ENCODE data around the gene BMP2K.
"Not testable (repeated sequence)": the region's sequence is repeated elsewhere in the genome, so short reads cannot be mapped to it uniquely, and the experiment has no call there.

Gene BMP2K

DNA sequence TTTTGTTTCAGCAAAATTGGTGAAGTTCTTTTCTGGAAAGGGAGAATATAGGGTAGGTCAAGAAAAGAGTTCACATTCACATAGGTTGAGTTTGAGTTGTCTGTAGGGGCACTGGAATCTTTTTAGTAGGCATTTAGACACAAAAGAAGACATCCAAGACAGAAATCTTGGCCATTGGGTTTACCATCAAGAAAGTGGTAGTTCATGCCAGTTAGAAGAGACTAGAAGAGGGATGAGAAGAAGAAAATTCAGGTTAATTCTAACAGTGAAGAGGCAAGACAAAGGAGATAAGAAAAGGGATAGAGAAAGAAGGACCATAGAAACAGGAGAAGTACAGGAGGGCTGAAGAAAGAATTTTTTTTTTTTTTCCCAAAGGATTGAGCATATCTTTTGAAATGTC, 123.2 kb downstream of the BMP2K start:
- in situ Hi-C loops (cut with HindIII; ENCODE audit: low pct_ligation_motif_present, low pct_unique_long_range_greater_than_20kb, low sequenced_read_pairs), result no loop called here
- DNase-seq, result no peak

DNA sequence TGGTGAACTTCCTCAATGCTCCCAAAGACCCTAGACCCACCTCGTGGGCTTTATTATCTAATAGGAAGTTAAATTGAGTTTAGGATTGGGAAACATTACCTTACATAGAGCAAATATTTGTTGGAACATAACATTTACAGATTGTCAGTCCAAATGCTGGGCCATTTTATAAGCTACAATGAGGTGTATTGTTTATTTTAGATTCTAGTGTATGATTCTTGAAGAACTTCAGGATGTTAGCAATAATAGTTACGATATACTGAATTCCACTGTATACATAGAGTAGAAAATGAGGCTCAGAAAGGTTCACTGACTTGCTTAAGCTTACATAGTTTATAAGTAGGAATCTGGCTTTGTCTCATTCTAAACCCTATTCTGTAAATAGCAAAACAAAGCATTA, 125.7 kb downstream of the BMP2K start:
- no peak for DNase-seq
- in situ Hi-C loops (cut with HindIII; ENCODE audit: low pct_ligation_motif_present, low pct_unique_long_range_greater_than_20kb, low sequenced_read_pairs), result no loop called here

DNA sequence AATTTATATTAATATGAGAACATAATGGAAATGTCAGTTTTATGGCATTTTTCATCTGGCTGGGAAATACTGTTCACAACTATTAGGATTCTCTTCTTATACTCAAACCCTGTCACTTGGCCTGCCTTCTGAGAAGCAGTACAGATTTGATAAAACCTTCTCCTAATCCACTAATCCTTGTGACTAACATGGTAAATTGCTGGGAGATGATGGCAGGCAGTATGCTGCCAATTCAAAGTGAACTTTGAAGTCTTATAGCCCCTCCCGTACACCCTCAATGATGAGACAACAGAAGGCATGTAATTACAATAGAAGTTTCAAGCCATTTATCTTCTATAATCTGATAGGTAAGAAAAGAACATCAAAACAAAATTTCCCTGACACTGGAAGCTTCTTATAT, 126.1 kb downstream of the BMP2K start:
- in situ Hi-C loops (cut with HindIII; ENCODE audit: low pct_ligation_motif_present, low pct_unique_long_range_greater_than_20kb, low sequenced_read_pairs), result no loop called here
- DNase-seq, result no peak

DNA sequence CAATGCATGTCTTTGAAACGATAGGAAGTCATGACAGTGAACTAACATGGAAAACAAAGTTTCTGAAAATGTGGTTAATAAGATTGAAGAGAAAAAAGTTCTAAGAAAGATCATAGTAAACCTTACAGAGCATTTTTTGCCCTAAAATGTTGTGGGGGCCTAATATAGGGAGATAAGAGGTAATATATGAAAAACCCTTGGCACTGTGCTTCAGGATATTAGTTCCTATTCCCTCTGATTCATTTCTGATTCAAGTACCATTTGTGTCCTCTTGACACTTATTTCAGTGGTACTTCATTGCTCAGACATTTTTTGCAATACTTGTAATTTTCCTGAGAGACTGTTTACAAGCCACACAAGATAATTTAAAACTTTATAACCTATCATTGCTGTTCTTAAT, 128.0 kb downstream of the BMP2K start:
- DNase-seq, result no peak
- in situ Hi-C loops (cut with HindIII; ENCODE audit: low pct_ligation_motif_present, low pct_unique_long_range_greater_than_20kb, low sequenced_read_pairs), result no loop called here

DNA sequence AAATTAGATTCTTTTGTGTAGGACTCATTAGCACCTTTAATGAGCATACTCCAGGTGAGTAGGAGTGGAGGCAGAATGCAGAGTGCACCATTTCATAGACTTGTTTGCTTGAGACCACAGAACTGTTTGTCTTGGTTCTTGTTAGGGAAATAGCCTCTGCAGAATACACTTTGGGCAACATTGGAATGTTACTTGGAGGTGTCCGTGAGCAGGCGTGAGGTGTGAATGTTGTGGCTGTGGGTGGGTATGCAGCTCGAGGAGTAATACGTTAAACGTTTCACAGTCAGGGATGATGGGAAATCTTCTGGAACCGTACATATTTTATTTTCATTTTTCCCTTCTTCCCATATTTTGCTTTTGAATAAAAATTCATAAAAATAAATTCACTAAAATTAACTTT, 131.5 kb downstream of the BMP2K start:
- no peak for DNase-seq
- in situ Hi-C loops (cut with HindIII; ENCODE audit: low pct_ligation_motif_present, low pct_unique_long_range_greater_than_20kb, low sequenced_read_pairs), result no loop called here

DNA sequence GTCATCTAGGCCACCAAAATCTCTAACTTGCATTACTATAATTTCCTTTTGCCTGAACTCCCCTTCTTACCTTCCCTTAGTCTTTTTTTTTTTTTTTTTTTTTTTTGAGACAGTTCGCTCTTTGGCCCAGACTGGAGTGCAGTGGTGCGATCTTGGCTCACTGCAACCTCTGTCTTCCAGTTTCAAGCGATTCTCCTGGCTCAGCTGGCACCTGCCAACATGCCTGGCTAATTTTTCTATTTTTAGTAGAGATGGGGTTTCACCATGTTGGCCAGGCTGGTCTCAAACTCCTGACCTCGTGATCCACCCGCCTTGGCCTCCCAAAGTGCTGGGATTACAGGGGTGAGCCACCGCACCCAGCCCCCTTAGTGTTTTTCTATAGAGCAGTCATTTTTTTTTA, 132.8 kb downstream of the BMP2K start:
- in situ Hi-C loops (cut with HindIII; ENCODE audit: low pct_ligation_motif_present, low pct_unique_long_range_greater_than_20kb, low sequenced_read_pairs), result not testable (repeated sequence)

DNA sequence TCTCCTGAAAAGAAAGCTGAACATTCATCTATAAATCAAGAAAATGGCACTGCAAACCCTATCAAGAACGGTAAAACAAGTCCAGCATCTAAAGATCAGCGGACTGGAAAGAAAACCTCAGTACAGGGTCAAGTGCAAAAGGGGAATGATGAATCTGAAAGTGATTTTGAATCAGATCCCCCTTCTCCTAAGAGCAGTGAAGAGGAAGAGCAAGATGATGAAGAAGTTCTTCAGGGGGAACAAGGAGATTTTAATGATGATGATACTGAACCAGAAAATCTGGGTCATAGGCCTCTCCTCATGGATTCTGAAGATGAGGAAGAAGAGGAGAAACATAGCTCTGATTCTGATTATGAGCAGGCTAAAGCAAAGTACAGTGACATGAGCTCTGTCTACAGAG, 134.5 kb downstream of the BMP2K start:
- in situ Hi-C loops (cut with HindIII; ENCODE audit: low pct_ligation_motif_present, low pct_unique_long_range_greater_than_20kb, low sequenced_read_pairs), result no loop called here
- no peak for DNase-seq

More for the DNA sequence above, 132.8 kb downstream of the BMP2K start:
- not testable (repeated sequence) for DNase-seq

DNA sequence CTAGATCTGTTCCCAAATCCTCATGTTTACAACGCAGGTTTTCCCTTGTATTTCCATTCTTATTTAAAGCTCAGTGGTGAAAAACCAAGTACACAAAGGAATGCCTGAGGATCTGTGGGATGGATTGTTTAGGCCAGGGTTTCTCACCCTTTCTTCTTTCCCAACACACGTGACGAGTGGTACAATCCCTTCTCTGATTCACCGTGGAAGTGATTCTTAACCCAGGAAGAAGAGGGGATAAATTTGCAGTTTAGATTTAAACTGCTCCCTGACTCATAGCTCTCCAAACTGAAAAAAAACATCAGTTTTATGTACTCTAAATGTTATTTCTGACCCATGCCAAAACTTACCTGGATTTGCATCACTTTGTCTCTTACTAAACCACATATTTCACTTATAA, 146.1 kb downstream of the BMP2K start:
- in situ Hi-C loops (cut with HindIII; ENCODE audit: low pct_ligation_motif_present, low pct_unique_long_range_greater_than_20kb, low sequenced_read_pairs), result no loop called here
- DNase-seq, result no peak

DNA sequence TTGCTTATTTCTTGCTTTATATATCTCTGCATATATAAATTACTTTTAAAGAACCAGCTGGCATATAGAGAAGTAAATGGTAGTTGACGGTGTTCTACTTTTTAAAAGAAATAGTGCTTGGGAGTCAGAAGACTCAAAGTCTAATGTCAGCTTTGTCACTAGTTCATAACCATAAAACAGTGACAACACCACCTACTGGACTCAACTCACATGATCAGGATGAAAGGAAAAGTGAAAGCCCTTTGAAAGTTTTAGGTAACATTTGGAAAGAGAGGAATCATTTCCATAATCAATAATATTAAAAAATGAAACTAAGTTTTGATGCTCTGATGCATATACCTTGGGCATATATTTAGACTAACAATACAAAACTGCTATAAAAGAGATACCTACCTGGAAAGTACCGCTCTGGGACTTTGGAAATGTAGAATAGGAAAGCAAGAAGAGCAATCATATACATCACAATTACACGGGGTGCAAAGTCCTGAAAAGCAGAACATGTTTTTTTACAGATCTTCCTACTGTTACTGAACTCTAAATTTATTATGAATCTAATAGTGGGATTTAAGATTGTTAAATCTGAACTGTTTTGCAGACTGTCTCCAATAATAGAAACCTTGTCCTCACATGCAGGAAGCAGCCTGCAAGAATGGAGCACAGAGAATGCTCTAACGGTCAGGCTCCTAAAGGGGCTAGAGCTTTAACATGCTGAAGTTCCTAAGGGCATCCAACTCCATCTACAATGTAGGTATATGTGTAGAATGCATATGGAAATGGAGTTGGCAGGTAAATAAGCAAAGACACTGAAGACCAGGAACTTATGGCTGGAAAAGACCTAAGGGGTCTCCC, 147.5 kb downstream of the BMP2K start:
- peak; percentile 12 for DNase-seq
- in situ Hi-C loops (cut with HindIII; ENCODE audit: low pct_ligation_motif_present, low pct_unique_long_range_greater_than_20kb, low sequenced_read_pairs), result no loop called here

DNA sequence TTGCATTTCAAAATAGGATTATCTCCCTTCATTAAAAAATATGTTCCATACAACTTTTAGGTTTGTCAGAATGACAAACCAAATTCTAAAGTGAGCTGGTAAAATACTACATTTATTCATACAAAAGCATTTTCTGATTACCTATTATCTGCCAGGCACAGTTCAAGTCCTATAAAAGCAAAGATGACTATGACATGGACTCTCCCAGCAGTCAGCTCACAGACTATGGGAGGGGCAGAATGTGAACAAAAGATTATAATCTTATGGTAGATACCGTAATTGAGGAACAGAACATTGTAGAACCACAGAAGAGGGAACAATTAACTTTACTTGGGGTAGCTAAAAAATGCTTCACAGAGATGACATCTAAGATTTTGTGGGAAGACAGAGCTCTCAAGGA, 150.7 kb downstream of the BMP2K start:
- in situ Hi-C loops (cut with HindIII; ENCODE audit: low pct_ligation_motif_present, low pct_unique_long_range_greater_than_20kb, low sequenced_read_pairs), result no loop called here

DNA sequence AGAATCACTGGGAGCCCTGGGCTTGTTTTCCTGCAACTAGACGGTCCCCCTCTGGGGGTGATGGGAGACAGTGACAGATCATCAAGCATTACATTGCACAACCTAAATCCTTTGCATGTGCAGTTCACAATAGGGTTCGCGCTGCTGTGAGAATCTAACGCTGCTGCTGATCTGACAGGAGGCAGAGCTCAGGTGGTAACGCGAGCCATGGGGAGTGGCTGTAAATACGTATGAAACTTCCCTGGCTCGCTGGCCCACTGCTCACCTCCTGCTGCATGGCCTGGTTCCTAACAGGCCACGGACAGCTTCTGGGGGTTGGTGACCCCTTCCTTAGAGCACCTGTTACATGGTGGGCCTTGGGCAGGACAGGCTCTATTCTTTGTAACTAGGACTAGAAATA, 152.7 kb downstream of the BMP2K start:
- no peak for DNase-seq
- in situ Hi-C loops (cut with HindIII; ENCODE audit: low pct_ligation_motif_present, low pct_unique_long_range_greater_than_20kb, low sequenced_read_pairs), result no loop called here

More for the DNA sequence above, 150.7 kb downstream of the BMP2K start:
- DNase-seq, result no peak

DNA sequence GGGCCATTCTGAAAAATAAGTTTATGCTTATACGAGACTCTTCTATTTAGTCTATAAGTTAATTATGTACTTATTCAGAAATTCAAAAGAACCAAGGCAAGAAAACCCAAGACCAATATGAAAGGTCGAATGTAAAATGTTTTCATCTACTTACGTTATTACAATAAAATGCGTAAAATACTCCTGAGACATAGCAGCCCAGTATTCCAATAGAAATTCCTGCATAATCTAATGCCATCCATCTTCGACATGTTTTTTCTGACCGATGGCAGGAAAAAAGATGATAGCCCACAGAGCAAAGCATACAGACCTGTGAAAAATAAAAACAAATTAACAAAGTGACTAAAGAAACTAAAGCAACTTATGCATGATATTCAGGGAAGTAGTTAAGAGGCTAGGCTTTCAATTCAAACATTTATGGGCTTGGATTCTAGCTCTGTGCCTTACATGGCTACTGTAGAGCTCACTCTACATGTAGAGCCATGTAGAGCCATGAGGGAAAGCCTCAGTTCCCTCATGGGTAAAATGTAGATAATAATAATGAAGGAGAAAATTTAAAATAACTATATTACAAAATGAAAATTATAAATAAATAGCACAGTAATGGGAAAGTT, 154.0 kb downstream of the BMP2K start:
- DNase-seq, result no peak
- in situ Hi-C loops (cut with HindIII; ENCODE audit: low pct_ligation_motif_present, low pct_unique_long_range_greater_than_20kb, low sequenced_read_pairs), result no loop called here

DNA sequence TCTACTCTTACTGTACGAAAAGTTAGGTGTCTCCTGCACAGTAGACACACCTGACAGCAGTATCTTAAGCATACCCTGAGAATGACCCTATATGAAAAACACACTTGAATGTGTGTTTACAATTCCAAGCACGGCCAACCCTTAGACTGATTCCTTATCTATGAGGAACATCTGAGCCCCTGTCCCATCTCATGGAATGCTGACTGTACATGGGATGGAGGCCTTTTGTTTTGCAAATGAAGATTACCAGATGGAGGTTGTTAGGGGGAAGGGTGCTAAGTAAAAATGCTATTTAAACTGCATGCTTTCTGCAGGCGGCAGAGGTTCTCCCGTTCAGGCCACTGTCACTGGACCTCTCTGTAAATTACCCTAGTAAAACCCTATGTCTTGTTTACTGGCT, 160.8 kb downstream of the BMP2K start:
- DNase-seq, result no peak
- in situ Hi-C loops (cut with HindIII; ENCODE audit: low pct_ligation_motif_present, low pct_unique_long_range_greater_than_20kb, low sequenced_read_pairs), result no loop called here

DNA sequence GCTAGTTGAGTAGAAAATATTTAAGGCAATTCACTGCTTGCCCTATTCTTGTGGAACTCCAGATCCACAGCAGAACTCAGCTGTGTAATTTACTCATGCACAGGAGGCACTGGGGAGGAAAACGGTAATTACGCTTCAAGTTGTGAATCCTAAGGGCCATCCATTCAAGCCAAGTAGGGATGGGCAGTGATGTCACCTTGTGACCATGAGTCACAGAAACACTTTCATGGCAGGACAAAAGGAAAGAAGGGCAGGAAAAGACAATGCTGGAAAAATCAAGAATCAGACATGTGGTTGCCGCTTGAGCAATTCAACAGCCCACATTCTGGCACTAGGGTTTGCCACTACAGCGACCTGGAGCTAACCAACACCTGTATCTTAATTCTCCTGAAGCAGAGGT, 161.7 kb downstream of the BMP2K start:
- DNase-seq, result peak; percentile 15
- in situ Hi-C loops (cut with HindIII; ENCODE audit: low pct_ligation_motif_present, low pct_unique_long_range_greater_than_20kb, low sequenced_read_pairs), result no loop called here

DNA sequence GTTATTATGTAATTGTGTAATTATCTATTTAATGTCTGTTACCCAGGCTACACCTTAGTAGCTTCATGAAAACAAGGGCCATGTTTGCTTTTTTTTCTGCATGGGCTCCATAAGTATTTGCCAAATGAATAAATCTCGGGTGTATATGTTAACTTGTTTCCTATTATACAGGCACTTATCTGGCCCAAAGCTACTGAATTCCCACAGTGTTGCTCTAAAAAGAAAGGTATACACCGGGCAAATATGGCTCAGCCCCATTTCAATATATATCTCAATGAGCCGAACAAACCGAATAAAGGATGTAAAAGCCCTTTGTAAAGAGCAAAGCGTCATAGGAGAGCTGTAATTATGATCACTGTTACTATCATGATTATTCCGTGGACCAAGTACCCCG, 162.3 kb downstream of the BMP2K start:
- in situ Hi-C loops (cut with HindIII; ENCODE audit: low pct_ligation_motif_present, low pct_unique_long_range_greater_than_20kb, low sequenced_read_pairs), result no loop called here

DNA sequence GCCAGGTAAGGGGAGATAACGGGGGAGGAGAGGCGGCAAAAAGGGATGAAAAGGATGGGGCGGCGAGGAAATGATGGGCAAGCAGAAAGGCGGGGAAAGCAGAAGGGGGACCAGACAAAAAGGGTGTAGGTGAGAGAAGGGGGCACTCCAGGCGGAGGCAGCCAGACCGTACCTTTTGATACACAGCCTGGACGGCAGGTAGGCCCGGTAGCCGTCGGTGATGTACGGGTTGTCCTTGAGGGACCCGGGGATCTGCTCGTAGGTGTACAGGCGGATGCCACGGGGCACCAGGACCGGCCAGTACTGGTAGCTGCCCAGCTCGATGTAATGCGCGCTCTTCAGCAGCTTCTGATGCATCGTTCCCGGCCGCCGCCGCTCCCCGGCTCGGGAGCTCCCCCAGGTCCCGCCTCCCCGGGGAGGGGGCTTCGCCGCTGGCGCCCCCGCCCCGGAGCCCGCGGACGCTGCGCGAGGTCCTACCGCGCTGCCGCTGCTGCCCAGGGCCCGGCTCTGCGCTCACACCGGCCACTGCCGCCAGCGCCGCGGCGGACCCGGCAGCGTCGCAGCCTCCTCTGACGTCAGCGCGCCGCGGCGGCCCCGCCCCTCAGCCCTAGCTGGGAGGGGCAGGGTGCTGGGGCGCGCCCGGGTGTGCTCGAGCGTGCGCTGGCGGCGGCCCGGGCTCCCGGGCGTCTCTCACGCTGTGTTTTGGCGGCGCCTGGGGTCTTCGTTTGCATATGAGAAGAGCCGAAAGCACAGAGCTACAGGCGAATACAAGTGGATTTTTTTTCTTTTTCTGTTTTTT, 162.9 kb downstream of the BMP2K start, which contains the start of gene PAQR3:
TSS of gene PAQR3 (minus strand) at position 571 of the 799 bp plus-strand sequence. CDS start at position 357, 214 bp downstream.
- in situ Hi-C loops (cut with HindIII; ENCODE audit: low pct_ligation_motif_present, low pct_unique_long_range_greater_than_20kb, low sequenced_read_pairs), result no loop called here
- peak; percentile 80 for DNase-seq

More for the DNA sequence above, 162.3 kb downstream of the BMP2K start:
- no peak for DNase-seq

DNA sequence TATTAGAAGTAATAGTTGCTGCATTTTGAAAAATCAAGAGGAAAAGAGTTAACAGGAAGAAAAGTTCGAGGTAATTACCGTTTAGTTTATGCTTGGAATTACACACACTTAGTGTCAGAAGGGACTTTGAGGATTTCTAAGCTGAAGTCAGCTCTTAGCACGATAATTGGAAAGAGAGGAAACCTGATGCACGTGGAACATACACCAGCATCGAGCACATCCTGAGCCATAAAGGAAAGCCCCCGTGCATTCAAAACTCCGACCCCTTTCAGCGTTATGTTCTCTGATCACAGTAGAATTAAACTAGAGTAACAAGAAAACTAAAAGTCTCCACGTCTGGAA, 163.5 kb downstream of the BMP2K start:
- DNase-seq, result no peak
- in situ Hi-C loops (cut with HindIII; ENCODE audit: low pct_ligation_motif_present, low pct_unique_long_range_greater_than_20kb, low sequenced_read_pairs), result no loop called here

DNA sequence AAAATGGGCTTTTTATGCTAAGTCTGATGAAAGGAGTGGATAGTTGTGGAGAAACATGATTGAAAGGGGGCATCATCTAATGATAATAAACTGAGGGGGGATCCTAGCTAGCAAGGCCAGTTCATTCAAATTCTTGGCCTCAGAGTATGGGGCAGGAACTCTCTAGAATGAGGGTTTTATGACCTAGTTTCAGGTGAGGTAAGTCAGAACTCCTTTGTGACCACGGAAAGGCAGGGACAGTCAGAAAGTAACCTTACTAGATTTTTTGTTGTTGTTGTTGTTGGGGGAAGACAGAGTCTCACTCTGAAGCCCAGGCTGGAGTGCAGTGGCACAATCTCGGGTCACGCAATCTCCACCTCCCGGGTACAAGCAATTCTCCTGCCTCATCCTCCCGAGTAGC, 164.6 kb downstream of the BMP2K start:
- in situ Hi-C loops (cut with HindIII; ENCODE audit: low pct_ligation_motif_present, low pct_unique_long_range_greater_than_20kb, low sequenced_read_pairs), result no loop called here
- DNase-seq, result no peak

DNA sequence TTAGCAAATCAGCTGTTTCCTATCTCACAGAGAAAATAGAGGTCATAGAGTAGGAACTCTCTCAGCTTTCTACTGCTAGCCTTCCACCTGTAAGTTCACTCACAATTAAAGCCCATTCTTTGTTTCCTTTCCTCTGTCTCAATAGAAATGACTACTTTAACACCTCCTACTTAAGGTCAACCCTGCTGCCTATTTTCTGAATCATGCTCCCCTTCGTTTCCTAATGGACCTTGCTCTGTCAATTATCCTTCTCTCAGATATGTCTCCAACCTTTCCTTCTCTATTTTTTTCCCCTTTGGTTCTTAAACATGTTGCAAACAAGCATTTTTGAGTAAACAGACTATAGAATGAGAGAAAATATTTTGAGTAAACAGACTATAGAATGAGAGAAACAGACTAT, 168.2 kb downstream of the BMP2K start:
- no peak for DNase-seq
- in situ Hi-C loops (cut with HindIII; ENCODE audit: low pct_ligation_motif_present, low pct_unique_long_range_greater_than_20kb, low sequenced_read_pairs), result no loop called here

All from ACHN (cell line).